Islet precursor cell (in vitro differentiated cells): Measurements from ENCODE around the gene LDLRAD3.
"Not testable (repeated sequence)": the region's sequence is repeated elsewhere in the genome, so short reads cannot be mapped to it uniquely, and the experiment has no call there.

Experiments used
- DNase-seq: peaks from one replicate; pipeline ENCODE4 v3.0.0-alpha.2; 2018

LDLRAD3 gene

GRCh38 chr11:36167729-36168128 lies 223.9 kb downstream of the LDLRAD3 start:
- no peak for DNase-seq

- DNase-seq, result no peak
Measured at GRCh38 chr11:36177836-36178235, 234.0 kb downstream of the LDLRAD3 start.

- no peak for DNase-seq
Measured at GRCh38 chr11:36186340-36187175, 242.7 kb downstream of the LDLRAD3 start.

- DNase-seq, result no peak
Measured at GRCh38 chr11:36187622-36188021, 243.8 kb downstream of the LDLRAD3 start.

- not testable (repeated sequence) for DNase-seq
Measured at GRCh38 chr11:36189735-36190134, 245.9 kb downstream of the LDLRAD3 start.

GRCh38 chr11:36191941-36192340 lies 248.1 kb downstream of the LDLRAD3 start:
- no peak for DNase-seq

GRCh38 chr11:36192425-36193289 lies 248.8 kb downstream of the LDLRAD3 start:
- no peak for DNase-seq

GRCh38 chr11:36193290-36193619 lies 249.4 kb downstream of the LDLRAD3 start:
- no peak for DNase-seq

GRCh38 chr11:36193721-36194120 lies 249.9 kb downstream of the LDLRAD3 start:
- no peak for DNase-seq

- no peak for DNase-seq
Measured at GRCh38 chr11:36195496-36196354, 251.9 kb downstream of the LDLRAD3 start.

- no peak for DNase-seq
Measured at GRCh38 chr11:36196411-36196998, 252.6 kb downstream of the LDLRAD3 start.

GRCh38 chr11:36201411-36201810 lies 257.5 kb downstream of the LDLRAD3 start:
- DNase-seq, result no peak

- DNase-seq, result no peak
Measured at GRCh38 chr11:36205536-36205935, 261.7 kb downstream of the LDLRAD3 start.

GRCh38 chr11:36210529-36210928 lies 266.7 kb downstream of the LDLRAD3 start:
- DNase-seq, result no peak

- peak; percentile 64 for DNase-seq
Measured at GRCh38 chr11:36211761-36212430, 268.0 kb downstream of the LDLRAD3 start.

GRCh38 chr11:36212564-36213392 lies 268.9 kb downstream of the LDLRAD3 start:
- peak; percentile 69 for DNase-seq

GRCh38 chr11:36213393-36213840 lies 269.6 kb downstream of the LDLRAD3 start:
- no peak for DNase-seq

GRCh38 chr11:36214480-36214879 lies 270.6 kb downstream of the LDLRAD3 start:
- DNase-seq, result peak; percentile 86

GRCh38 chr11:36214976-36215692 lies 271.3 kb downstream of the LDLRAD3 start:
- DNase-seq, result no peak

GRCh38 chr11:36215693-36216060 lies 271.8 kb downstream of the LDLRAD3 start:
- no peak for DNase-seq
